A673 (cell line): ENCODE results near the gene LMO4. TPM values are rescaled to one million over a fixed set of nuclear protein-coding genes. Genes with fewer than 3 reads are reported as not detected.

ENCODE experiments used
- BruUV-seq: library from RNA; stranded (reverse); fragments of 400-500 nt; replicated peaks from 2 replicates; lab custom pipeline; 2021; lab: Mats Ljungman, UMichigan
- CTCF ChIA-PET: fragments of 300-600 bp; sonication (Branson Sonifier 250); formaldehyde crosslinking; loops from one replicate; lab custom pipeline; 2022; ENCODE audit warnings: antibody characterized with exemption; lab: Charles Lee
- POLR2A ChIA-PET: fragments of 300-600 bp; sonication (Branson Sonifier 250); formaldehyde crosslinking; loops from one replicate; lab custom pipeline; 2022; ENCODE audit warnings: antibody characterized with exemption; ENCODE audit not compliant: low non-redundant PET; lab: Charles Lee
- DNase-seq: peaks from one replicate; pipeline ENCODE4 v3.0.0-alpha.2; 2015; ENCODE audit warnings: low spot score
- H3K27ac ChIP-seq: fragments of 200-600 bp; sonication (generic); 2 replicates; pipeline ENCODE4 v1.5.1; 2016; ENCODE audit warnings: mixed run types, low read depth, mild to moderate bottlenecking, mixed read lengths, antibody characterized with exemption, low read length; ENCODE audit not compliant: poor library complexity, severe bottlenecking
- H3K27me3 ChIP-seq: fragments of 200-600 bp; sonication (generic); replicated peaks from 2 replicates; pipeline ENCODE4 v1.6.1; 2017; ENCODE audit warnings: mixed run types, low read depth, mild to moderate bottlenecking, mixed read lengths, antibody characterized with exemption, low read length; ENCODE audit not compliant: insufficient read depth, poor library complexity
- H3K36me3 ChIP-seq: fragments of 200-600 bp; sonication (generic); 2 replicates; pipeline ENCODE4 v1.6.1; 2016; ENCODE audit warnings: mixed run types, mild to moderate bottlenecking, mixed read lengths, antibody characterized with exemption, low read length; ENCODE audit not compliant: insufficient read depth, poor library complexity, severe bottlenecking
- H3K4me1 ChIP-seq: fragments of 200-600 bp; sonication (generic); 2 replicates; pipeline ENCODE4 v1.6.1; 2017; ENCODE audit warnings: mixed run types, mild to moderate bottlenecking, mixed read lengths, antibody characterized with exemption, low read length; ENCODE audit not compliant: insufficient read depth, poor library complexity, severe bottlenecking
- H3K4me3 ChIP-seq: fragments of 200-600 bp; sonication (generic); 2 replicates; pipeline ENCODE4 v1.5.1; 2016; ENCODE audit warnings: low read depth, mixed run types, mild to moderate bottlenecking, mixed read lengths, low read length; ENCODE audit not compliant: poor library complexity, severe bottlenecking
- H3K9me3 ChIP-seq: fragments of 200-600 bp; sonication (generic); 2 replicates; pipeline ENCODE4 v1.6.1; 2016; ENCODE audit warnings: mixed run types, low read depth, mild to moderate bottlenecking, mixed read lengths, antibody characterized with exemption, low read length; ENCODE audit not compliant: poor library complexity, severe bottlenecking
- CTCF ChIP-seq: fragments of 300-800, 200-600 bp; sonication (generic); conservative IDR thresholded peaks from 2 replicates; pipeline ENCODE4 v1.5.1; 2017; ENCODE audit warnings: low read depth, mild to moderate bottlenecking, antibody characterized with exemption, low read length, moderate library complexity, mixed read lengths
- EZH2 ChIP-seq: fragments of 200-600 bp; sonication (generic); IDR thresholded peaks from 2 replicates; pipeline ENCODE4 v1.6.1; 2017; ENCODE audit warnings: borderline replicate concordance, low read depth, mild to moderate bottlenecking, mixed read lengths, antibody characterized with exemption, low read length; ENCODE audit not compliant: poor library complexity, severe bottlenecking
- intact Hi-C: fragments of 100-400 bp; cut with micrococcal nuclease; formaldehyde crosslinking; loops from one replicate; pipeline ENCODE4 v1.10.0; 2022; ENCODE audit not compliant: unreplicated experiment
- total RNA-seq: library from RNA; stranded (reverse); gene quantifications from 2 replicates; pipeline ENCODE4 v1.2.3, GENCODE V29; 2021

Gene LMO4
- total RNA-seq, 1 experiment from 2014 or later = 32.2 TPM

- H3K36me3 ChIP-seq = no peaks in the 10 kb centered on the region
- no peaks in the 10 kb centered on the region for H3K27me3 ChIP-seq
- TF ChIP-seq EZH2 = no peak
- no peak for TF ChIP-seq CTCF
- no peaks in the 10 kb centered on the region for H3K4me1 ChIP-seq
- no peak overlapping the region for H3K4me3 ChIP-seq
- ChIA-PET CTCF (no interaction called here), POLR2A (no interaction called here)
- no peak for DNase-seq
- H3K27ac ChIP-seq = no peak overlapping the region
- BruUV-seq = no TSS peak
- no peaks in the 10 kb centered on the region for H3K9me3 ChIP-seq
- intact Hi-C loops = no loop called here
Measured at GRCh38 chr1:87284456-87285240, 44.0 kb upstream of the LMO4 start.

GRCh38 chr1:87291107-87291506, 37.6 kb upstream of the LMO4 start:
- TF ChIP-seq EZH2 (no peak), CTCF (no peak)
- BruUV-seq = no TSS peak
- no peaks in the 10 kb centered on the region for H3K27me3 ChIP-seq
- no peaks in the 10 kb centered on the region for H3K36me3 ChIP-seq
- peaks cover 7% of the 10 kb centered on the region for H3K4me1 ChIP-seq
- ChIA-PET POLR2A (interaction anchor here (0.6 kb wide), 1 partner anchor 638 kb away, joined by 10 read pairs; no protein-coding TSS in a partner anchor), CTCF (no interaction called here)
- no peak overlapping the region for H3K27ac ChIP-seq
- H3K9me3 ChIP-seq = no peaks in the 10 kb centered on the region
- intact Hi-C loops = loop anchor here (5.0 to 10.0 kb wide), 4 partner anchors 771 to 1306 kb away; no protein-coding TSS in a partner anchor
- no peak overlapping the region for H3K4me3 ChIP-seq
- no peak for DNase-seq

- intact Hi-C loops = loop anchor here (2.0 to 10.0 kb wide), 5 partner anchors 660 to 1304 kb away; no protein-coding TSS in a partner anchor
- no peaks in the 10 kb centered on the region for H3K36me3 ChIP-seq
- no peak overlapping the region for H3K27ac ChIP-seq
- DNase-seq = peak; percentile 79
- TF ChIP-seq CTCF = peak; percentile 83
- no peak for TF ChIP-seq EZH2
- BruUV-seq = no TSS peak
- CTCF ChIA-PET = interaction anchor here (0.9 to 1.0 kb wide), 2 partner anchors 768 to 787 kb away, joined by 3 to 5 read pairs; no protein-coding TSS in a partner anchor
- POLR2A ChIA-PET = no interaction called here
- H3K4me1 ChIP-seq = peaks cover 7% of the 10 kb centered on the region
- no peaks in the 10 kb centered on the region for H3K27me3 ChIP-seq
- no peak overlapping the region for H3K4me3 ChIP-seq
- H3K9me3 ChIP-seq = no peaks in the 10 kb centered on the region
Measured at GRCh38 chr1:87292684-87293493, 35.8 kb upstream of the LMO4 start.
